Endodermal cell (in vitro differentiated cells): Measurements from ENCODE around the gene ACTN4. TPM values are rescaled to one million over a fixed set of nuclear protein-coding genes. Genes with fewer than 3 reads are reported as not detected.
"Not testable (repeated sequence)": the region's sequence is repeated elsewhere in the genome, so short reads cannot be mapped to it uniquely, and the experiment has no call there.

Source experiments
- DNase-seq: peaks from one replicate; pipeline ENCODE4 v3.0.0-alpha.2; 2017
- H3K27ac ChIP-seq: 2 replicates; pipeline ENCODE4 v1.5.1; 2013; ENCODE audit warnings: mild to moderate bottlenecking, low read depth, low read length, moderate library complexity
- H3K27me3 ChIP-seq: 2 replicates; pipeline ENCODE4 v1.6.1; 2013; ENCODE audit warnings: mild to moderate bottlenecking, low read length, moderate library complexity; ENCODE audit not compliant: insufficient read depth, control insufficient read depth, poor library complexity, severe bottlenecking
- H3K36me3 ChIP-seq: 2 replicates; pipeline ENCODE4 v1.7.0; 2013; ENCODE audit warnings: mild to moderate bottlenecking, low read length, moderate library complexity; ENCODE audit not compliant: control insufficient read depth, insufficient read depth
- H3K4me1 ChIP-seq: one replicate; pipeline ENCODE4 v1.7.0; 2013; ENCODE audit warnings: low read length; ENCODE audit not compliant: control insufficient read depth, insufficient read depth
- H3K4me3 ChIP-seq: 2 replicates; pipeline ENCODE4 v1.5.1; 2013; ENCODE audit warnings: mild to moderate bottlenecking, low read length, moderate library complexity
- H3K9ac ChIP-seq: 2 replicates; pipeline ENCODE4 v1.6.1; 2013; ENCODE audit warnings: mild to moderate bottlenecking, low read length, moderate library complexity; ENCODE audit not compliant: poor library complexity, severe bottlenecking; ENCODE audit errors: extremely low read depth
- H3K9me3 ChIP-seq: 2 replicates; pipeline ENCODE4 v1.6.1; 2013; ENCODE audit warnings: mild to moderate bottlenecking, low read length, moderate library complexity; ENCODE audit not compliant: control insufficient read depth
- H3K27ac Mint-ChIP-seq: 2 replicates; pipeline ENCODE4 v1.8.0; 2020; ENCODE audit warnings: mixed read lengths
- H3K27me3 Mint-ChIP-seq: 2 replicates; pipeline ENCODE4 v1.8.0; 2021; ENCODE audit warnings: mild to moderate bottlenecking, mixed read lengths; ENCODE audit not compliant: insufficient read depth
- H3K36me3 Mint-ChIP-seq: 2 replicates; pipeline ENCODE4 v1.8.0; 2020; ENCODE audit warnings: low read depth, mixed read lengths
- H3K4me1 Mint-ChIP-seq: 2 replicates; pipeline ENCODE4 v1.8.0; 2020; ENCODE audit warnings: mixed read lengths
- H3K4me3 Mint-ChIP-seq: 2 replicates; pipeline ENCODE4 v1.8.0; 2020; ENCODE audit warnings: mild to moderate bottlenecking, moderate library complexity, mixed read lengths
- H3K9me3 Mint-ChIP-seq: 2 replicates; pipeline ENCODE4 v1.8.0; 2020; ENCODE audit warnings: mild to moderate bottlenecking, mixed read lengths
- WGBS, 2 experiments: methylation state at CpG; one replicate each; pipeline versions ENCODE4 v1.1.5 to v1.1.7; 2013; ENCODE audit warnings: missing lambda C conversion rate in 2 of 2, mixed read lengths in 1 of 2; ENCODE audit not compliant: insufficient coverage in 1 of 2, insufficient read length in 1 of 2; 5-methylcytosine and 5-hydroxymethylcytosine counted together
- total RNA-seq, 2 donors: library from RNA; stranded (reverse); fragmentation: NEBNext Ultra II Directional in 1 of 2; extraction: Animal tissue kit (Norgen Biotek cat#: 25700) in 1 of 2; gene quantifications; 2 replicates in 1 of 2; 3 replicates in 1 of 2; pipeline ENCODE4 v1.2.1, GENCODE V29; 2021
- TF ChIP-seq, protein P1 (sequence below): fragments of 200-600 bp; sonication (generic); conservative IDR thresholded peaks from 2 replicates; pipeline ENCODE4 v1.5.0; 2021; ENCODE audit warnings: antibody characterized with exemption, mild to moderate bottlenecking

The ACTN4 gene
- total RNA-seq, 2 donors from 2014 or later = 378 to 437 TPM

- H3K27me3 Mint-ChIP-seq = peaks cover 5% of the 10 kb centered on the region
- WGBS, 2 experiments = 96 to 98% methylated on average over 5 to 6 of the region's 6 CpGs
- H3K36me3 ChIP-seq = no peaks in the 10 kb centered on the region
- H3K4me1 ChIP-seq = no peaks in the 10 kb centered on the region
- no peak overlapping the region for H3K27ac ChIP-seq
- H3K4me3 Mint-ChIP-seq = no peak overlapping the region
- H3K27ac Mint-ChIP-seq = no peak overlapping the region
- no peaks in the 10 kb centered on the region for H3K36me3 Mint-ChIP-seq
- no peak overlapping the region for H3K9ac ChIP-seq
- no peaks in the 10 kb centered on the region for H3K4me1 Mint-ChIP-seq
- no peak overlapping the region for H3K4me3 ChIP-seq
- H3K9me3 Mint-ChIP-seq = no peaks in the 10 kb centered on the region
- DNase-seq = peak; percentile 40
- H3K9me3 ChIP-seq = no peaks in the 10 kb centered on the region
- H3K27me3 ChIP-seq = no peaks in the 10 kb centered on the region
- TF ChIP-seq, protein P1, sequence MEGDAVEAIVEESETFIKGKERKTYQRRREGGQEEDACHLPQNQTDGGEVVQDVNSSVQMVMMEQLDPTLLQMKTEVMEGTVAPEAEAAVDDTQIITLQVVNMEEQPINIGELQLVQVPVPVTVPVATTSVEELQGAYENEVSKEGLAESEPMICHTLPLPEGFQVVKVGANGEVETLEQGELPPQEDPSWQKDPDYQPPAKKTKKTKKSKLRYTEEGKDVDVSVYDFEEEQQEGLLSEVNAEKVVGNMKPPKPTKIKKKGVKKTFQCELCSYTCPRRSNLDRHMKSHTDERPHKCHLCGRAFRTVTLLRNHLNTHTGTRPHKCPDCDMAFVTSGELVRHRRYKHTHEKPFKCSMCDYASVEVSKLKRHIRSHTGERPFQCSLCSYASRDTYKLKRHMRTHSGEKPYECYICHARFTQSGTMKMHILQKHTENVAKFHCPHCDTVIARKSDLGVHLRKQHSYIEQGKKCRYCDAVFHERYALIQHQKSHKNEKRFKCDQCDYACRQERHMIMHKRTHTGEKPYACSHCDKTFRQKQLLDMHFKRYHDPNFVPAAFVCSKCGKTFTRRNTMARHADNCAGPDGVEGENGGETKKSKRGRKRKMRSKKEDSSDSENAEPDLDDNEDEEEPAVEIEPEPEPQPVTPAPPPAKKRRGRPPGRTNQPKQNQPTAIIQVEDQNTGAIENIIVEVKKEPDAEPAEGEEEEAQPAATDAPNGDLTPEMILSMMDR = no peak
Measured at GRCh38 chr19:38744874-38745273, 97.4 kb downstream of the ACTN4 start.

DNA sequence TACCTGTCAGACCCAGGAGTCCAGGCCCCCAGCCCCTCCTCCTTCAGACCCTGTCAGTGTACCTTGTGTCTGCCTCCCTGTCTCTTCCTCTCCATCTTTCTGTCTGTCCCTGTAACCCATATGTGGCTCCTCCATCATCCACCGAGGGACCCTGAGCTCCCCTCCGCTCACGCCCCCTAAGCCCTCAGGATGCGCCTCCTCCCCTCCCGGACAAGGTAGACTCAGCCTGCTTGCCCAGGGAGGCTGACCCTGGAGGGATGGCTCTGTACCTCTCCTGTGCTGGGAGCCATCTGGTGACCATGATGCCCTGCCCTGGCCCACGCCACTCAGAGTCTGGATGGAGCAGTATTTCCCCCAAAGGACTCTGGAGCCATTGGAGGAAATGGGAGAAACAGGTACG is 97.9 kb downstream of the ACTN4 start:
- DNase-seq = peak; percentile 51
- no peak overlapping the region for H3K9ac ChIP-seq
- no peak overlapping the region for H3K27ac Mint-ChIP-seq
- H3K27ac ChIP-seq = no peak overlapping the region
- H3K4me1 Mint-ChIP-seq = no peaks in the 10 kb centered on the region
- 93 to 100% methylated on average over 6 to 7 of the region's 7 CpGs for WGBS, 2 experiments
- H3K4me1 ChIP-seq = no peaks in the 10 kb centered on the region
- no peaks in the 10 kb centered on the region for H3K36me3 ChIP-seq
- H3K9me3 Mint-ChIP-seq = peaks cover 1% of the 10 kb centered on the region
- no peak overlapping the region for H3K4me3 Mint-ChIP-seq
- H3K9me3 ChIP-seq = no peaks in the 10 kb centered on the region
- TF ChIP-seq, protein P1 = no peak
- no peak overlapping the region for H3K4me3 ChIP-seq
- no peaks in the 10 kb centered on the region for H3K27me3 ChIP-seq
- H3K36me3 Mint-ChIP-seq = no peaks in the 10 kb centered on the region
- H3K27me3 Mint-ChIP-seq = peaks cover 7% of the 10 kb centered on the region

DNA sequence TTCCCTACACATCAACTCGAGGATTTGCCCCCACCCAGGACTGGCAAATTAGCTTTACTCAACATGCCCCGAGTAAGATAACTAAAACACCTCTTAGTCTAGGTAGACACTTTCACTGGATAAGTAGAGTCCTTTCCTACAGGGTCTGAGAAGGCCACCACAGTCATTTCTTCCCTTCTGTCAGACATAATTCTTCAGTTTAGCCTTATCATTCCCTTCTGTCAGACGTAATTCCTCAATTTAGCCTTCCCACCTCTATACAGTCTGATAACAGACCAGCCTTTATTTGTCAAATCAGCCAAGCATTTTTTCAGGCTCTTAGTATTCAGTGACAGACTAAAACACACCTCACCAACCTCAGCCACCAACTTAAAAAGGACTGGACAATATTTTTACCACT is 106.3 kb downstream of the ACTN4 start:
- not testable (repeated sequence) for H3K36me3 ChIP-seq, H3K36me3 Mint-ChIP-seq, H3K27me3 Mint-ChIP-seq, H3K9me3 ChIP-seq, H3K4me1 ChIP-seq, H3K4me3 Mint-ChIP-seq, DNase-seq, H3K27ac Mint-ChIP-seq, H3K9me3 Mint-ChIP-seq, H3K4me1 Mint-ChIP-seq, H3K27ac ChIP-seq, H3K27me3 ChIP-seq, H3K9ac ChIP-seq
- WGBS, 2 experiments = 48 to 75% methylated on average over 3 of the region's 3 CpGs
- H3K4me3 ChIP-seq = peak overlapping the region; percentile 49

DNA sequence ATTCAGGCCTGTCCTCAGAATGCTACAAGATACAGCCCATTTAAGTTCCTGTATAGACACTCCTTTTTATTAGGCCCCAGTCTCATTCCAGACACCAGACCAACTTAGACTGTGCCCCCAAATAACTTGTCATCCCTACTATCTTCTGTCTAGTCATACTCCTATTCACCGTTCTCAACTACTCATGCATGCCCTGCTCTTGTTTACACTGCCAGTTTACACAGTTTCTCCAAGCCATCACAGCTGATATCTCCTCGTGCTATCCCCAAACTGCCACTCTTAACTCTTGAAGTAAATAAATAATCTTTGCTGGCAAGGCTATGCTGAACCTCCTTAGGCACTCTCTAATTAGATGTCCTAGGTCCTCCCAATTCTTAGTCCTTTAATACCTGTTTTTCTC is 106.7 kb downstream of the ACTN4 start:
- WGBS, 2 experiments = no CpG with 5 or more reads among the region's 2 CpGs
- H3K36me3 Mint-ChIP-seq = not testable (repeated sequence)

More for the DNA sequence above, 106.7 kb downstream of the ACTN4 start:
- not testable (repeated sequence) for H3K27ac ChIP-seq, H3K27me3 Mint-ChIP-seq, H3K36me3 ChIP-seq, H3K27ac Mint-ChIP-seq, H3K27me3 ChIP-seq, H3K9me3 Mint-ChIP-seq, DNase-seq, H3K4me1 Mint-ChIP-seq, H3K9me3 ChIP-seq, H3K4me3 Mint-ChIP-seq, H3K9ac ChIP-seq, H3K4me1 ChIP-seq
- peak overlapping the region; percentile 49 for H3K4me3 ChIP-seq
